H9 (cell line): Measurements from ENCODE around the gene CALR3. TPM values are rescaled to one million over a fixed set of nuclear protein-coding genes. Genes with fewer than 3 reads are reported as not detected.
A peak's percentile ranks its signal among the peaks of the same experiment; 100 is the strongest.

Source experiments
- DNase-seq: peaks from one replicate; pipeline ENCODE4 v3.0.0-alpha.2; 2017
- H2AFZ ChIP-seq: one replicate; pipeline ENCODE4 v1.6.1; 2013; ENCODE audit warnings: mild to moderate bottlenecking, low read length, control low read depth, moderate library complexity
- H2AK5ac ChIP-seq: 2 replicates; pipeline ENCODE4 v1.6.1; 2013; ENCODE audit warnings: low read length, control low read depth, mixed read lengths; ENCODE audit not compliant: insufficient read length
- H2BK120ac ChIP-seq: one replicate; pipeline ENCODE4 v1.6.1; 2013; ENCODE audit warnings: low read depth, mild to moderate bottlenecking, low read length, control low read depth, inconsistent platforms; ENCODE audit not compliant: poor library complexity, severe bottlenecking
- H2BK12ac ChIP-seq: 2 replicates; pipeline ENCODE4 v1.6.1; 2013; ENCODE audit warnings: low read length, control low read depth, mixed read lengths, low read depth; ENCODE audit not compliant: insufficient read length
- H2BK15ac ChIP-seq: 2 replicates; pipeline ENCODE4 v1.6.1; 2013; ENCODE audit warnings: low read depth, low read length, control low read depth
- H2BK20ac ChIP-seq: one replicate; pipeline ENCODE4 v1.6.1; 2013; ENCODE audit warnings: low read depth, mild to moderate bottlenecking, low read length, control low read depth, inconsistent platforms; ENCODE audit not compliant: poor library complexity, severe bottlenecking
- H2BK5ac ChIP-seq: 2 replicates; pipeline ENCODE4 v1.6.1; 2013; ENCODE audit warnings: low read length, control low read depth, mixed read lengths; ENCODE audit not compliant: insufficient read length
- H3K14ac ChIP-seq: 2 replicates; pipeline ENCODE4 v1.6.1; 2013; ENCODE audit warnings: low read length, control low read depth; ENCODE audit not compliant: insufficient read depth
- H3K18ac ChIP-seq: 2 replicates; pipeline ENCODE4 v1.6.1; 2013; ENCODE audit warnings: low read depth, mild to moderate bottlenecking, mixed read lengths, low read length, control low read depth; ENCODE audit not compliant: insufficient read length
- H3K23ac ChIP-seq: 2 replicates; pipeline ENCODE4 v1.6.1; 2013; ENCODE audit warnings: low read length, control low read depth, mixed read lengths, low read depth; ENCODE audit not compliant: insufficient read length
- H3K23me2 ChIP-seq: 2 replicates; pipeline ENCODE4 v1.6.1; 2013; ENCODE audit warnings: low read depth, mild to moderate bottlenecking, mixed read lengths, low read length, control low read depth; ENCODE audit not compliant: insufficient read length, poor library complexity, severe bottlenecking
- H3K27ac ChIP-seq: 2 replicates; pipeline ENCODE4 v1.5.1; 2013; ENCODE audit warnings: low read length, control low read depth, mixed read lengths, low read depth; ENCODE audit not compliant: insufficient read length
- H3K27me3 ChIP-seq: 2 replicates; pipeline ENCODE4 v1.6.1; 2013; ENCODE audit warnings: low read length, control low read depth, inconsistent platforms; ENCODE audit not compliant: insufficient read depth
- H3K4ac ChIP-seq: 2 replicates; pipeline ENCODE4 v1.6.1; 2013; ENCODE audit warnings: low read depth, mild to moderate bottlenecking, control low read depth, inconsistent platforms, low read length, moderate library complexity
- H3K4me1 ChIP-seq: 2 replicates; pipeline ENCODE4 v1.6.1; 2013; ENCODE audit warnings: low read length, control low read depth, inconsistent platforms; ENCODE audit not compliant: insufficient read depth
- H3K4me2 ChIP-seq: 2 replicates; pipeline ENCODE4 v1.6.1; 2013; ENCODE audit warnings: low read length, control low read depth, mixed read lengths; ENCODE audit not compliant: insufficient read length, insufficient read depth
- H3K56ac ChIP-seq: 2 replicates; pipeline ENCODE4 v1.6.1; 2013; ENCODE audit warnings: low read depth, mild to moderate bottlenecking, mixed read lengths, low read length, control low read depth; ENCODE audit not compliant: insufficient read length
- H3K79me1 ChIP-seq: 2 replicates; pipeline ENCODE4 v1.6.1; 2013; ENCODE audit warnings: low read depth, mild to moderate bottlenecking, moderate library complexity, low read length, control low read depth, inconsistent platforms; ENCODE audit not compliant: insufficient read depth, poor library complexity, severe bottlenecking
- H3K79me2 ChIP-seq: 2 replicates; pipeline ENCODE4 v1.6.1; 2013; ENCODE audit warnings: low read length, control low read depth, inconsistent platforms; ENCODE audit not compliant: insufficient read depth
- H3K9ac ChIP-seq: 2 replicates; pipeline ENCODE4 v1.6.1; 2013; ENCODE audit warnings: low read length, control low read depth, mixed read lengths; ENCODE audit not compliant: insufficient read length; ENCODE audit errors: extremely low read depth
- H3K9me3 ChIP-seq: one replicate; pipeline ENCODE4 v1.6.1; 2013; ENCODE audit warnings: low read depth, low read length, inconsistent platforms; ENCODE audit not compliant: control insufficient read depth
- H3T11ph ChIP-seq: one replicate; pipeline ENCODE4 v1.6.1; 2013; ENCODE audit warnings: mild to moderate bottlenecking, low read length, control low read depth, inconsistent platforms
- H4K20me1 ChIP-seq: one replicate; pipeline ENCODE4 v1.6.1; 2013; ENCODE audit not compliant: control insufficient read depth, insufficient read length, insufficient read depth
- H4K5ac ChIP-seq: 2 replicates; pipeline ENCODE4 v1.6.1; 2013; ENCODE audit warnings: low read depth, mild to moderate bottlenecking, mixed read lengths, low read length, control low read depth; ENCODE audit not compliant: insufficient read length
- H4K8ac ChIP-seq: replicated peaks from 2 replicates; pipeline ENCODE4 v1.6.1; 2013; ENCODE audit warnings: low read length, control low read depth, mixed read lengths, low read depth; ENCODE audit not compliant: insufficient read length
- H4K91ac ChIP-seq: 2 replicates; pipeline ENCODE4 v1.6.1; 2013; ENCODE audit warnings: low read depth, mild to moderate bottlenecking, moderate library complexity, mixed read lengths, low read length, control low read depth; ENCODE audit not compliant: insufficient read length
- H3K27ac Mint-ChIP-seq, 3 experiments: 2 replicates in 2 of 3; 3 replicates in 1 of 3; pipeline ENCODE4 v1.8.0; 2020 to 2021; ENCODE audit warnings: mixed read lengths in 3 of 3, mild to moderate bottlenecking in 1 of 3, moderate library complexity in 1 of 3
- H3K27me3 Mint-ChIP-seq: 2 replicates; pipeline ENCODE4 v1.8.0; 2021; ENCODE audit warnings: low read depth, mild to moderate bottlenecking, moderate library complexity, mixed read lengths
- H3K36me3 Mint-ChIP-seq, 3 experiments: 2 replicates in 2 of 3; 3 replicates in 1 of 3; pipeline ENCODE4 v1.8.0; 2020 to 2021; ENCODE audit warnings: low read depth in 3 of 3, mixed read lengths in 3 of 3; ENCODE audit not compliant: insufficient read depth in 1 of 3
- H3K4me1 Mint-ChIP-seq, 2 experiments: 2 replicates each; pipeline ENCODE4 v1.8.0; 2020; ENCODE audit warnings: mixed read lengths in 2 of 2
- H3K4me3 Mint-ChIP-seq, 2 experiments: 2 replicates in 1 of 2; 3 replicates in 1 of 2; pipeline ENCODE4 v1.8.0; 2020 to 2021; ENCODE audit warnings: mild to moderate bottlenecking in 2 of 2, mixed read lengths in 2 of 2, moderate library complexity in 1 of 2
- H3K9me3 Mint-ChIP-seq, 2 experiments: 2 replicates in 1 of 2; 3 replicates in 1 of 2; pipeline ENCODE4 v1.8.0; 2020; ENCODE audit warnings: mild to moderate bottlenecking in 2 of 2, mixed read lengths in 2 of 2, moderate library complexity in 1 of 2
- WGBS: extraction: QIAGEN DNeasy Blood & Tissue Kit; methylation state at CpG from one replicate; pipeline ENCODE4 v1.1.7; 2013; ENCODE audit warnings: missing lambda C conversion rate, low lambda C conversion rate, mixed read lengths; ENCODE audit not compliant: insufficient read length; ENCODE audit errors: extremely low coverage; 5-methylcytosine and 5-hydroxymethylcytosine counted together
- total RNA-seq: library from RNA; stranded (reverse); gene quantifications from 2 replicates; pipeline ENCODE4 v1.2.1, GENCODE V29; 2021
- TF ChIP-seq, protein P1 (sequence below): fragments of 200-600 bp; sonication (generic); conservative IDR thresholded peaks from 3 replicates; pipeline ENCODE4 v1.8.0; 2021; ENCODE audit warnings: antibody characterized with exemption, mild to moderate bottlenecking

Gene CALR3
- total RNA-seq, 1 experiment from 2014 or later = 0.44 TPM

DNA sequence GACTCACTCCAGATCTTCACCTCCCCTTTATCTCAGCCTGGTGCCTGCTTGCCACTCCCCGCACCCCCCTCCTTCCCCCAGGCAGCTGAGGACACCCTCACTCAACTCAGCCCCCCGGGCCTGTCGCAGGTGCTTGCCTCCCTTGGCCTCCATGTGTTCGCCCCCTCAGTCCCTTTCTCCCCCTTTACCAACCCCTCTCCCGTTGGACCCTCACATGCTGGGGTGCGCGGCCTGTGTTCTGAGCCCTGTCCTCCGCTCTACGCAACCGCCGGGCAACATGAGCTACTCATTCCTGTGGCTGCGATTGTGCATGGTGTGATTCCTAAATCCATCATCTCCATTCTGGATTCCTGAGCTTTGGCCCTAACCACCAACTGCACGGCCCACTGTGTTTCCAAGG, 41.1 kb upstream of the CALR3 start:
- no peak overlapping the region for H2AFZ ChIP-seq
- H2BK12ac ChIP-seq = no peak overlapping the region
- Mint-ChIP-seq H3K27me3 (no peaks in the 10 kb centered on the region), H3K4me3 (no peak overlapping the region), H3K36me3 (peaks cover 55 to 92% (median 88%) of the 10 kb centered on the region in 3 experiments; a peak in 6 of 7 replicates), H3K27ac (peak overlapping the region in 2 of 3 experiments; percentile 79 to 87; a peak in 4 of 7 replicates), H3K9me3 (no peaks in the 10 kb centered on the region), H3K4me1 (peaks cover 6 to 8% of the 10 kb centered on the region in 2 experiments)
- no peak overlapping the region for H3K27ac ChIP-seq
- H3K4ac ChIP-seq = no peak overlapping the region
- no peak overlapping the region for H3K18ac ChIP-seq
- no peak overlapping the region for H4K5ac ChIP-seq
- no peak overlapping the region for H3K9ac ChIP-seq
- peaks cover 40% of the 10 kb centered on the region; the same call in 1 of the 2 replicates for H3K79me2 ChIP-seq
- H3T11ph ChIP-seq = no peak overlapping the region
- H3K9me3 ChIP-seq = no peaks in the 10 kb centered on the region
- no peak overlapping the region for H2AK5ac ChIP-seq
- no peak overlapping the region for H2BK15ac ChIP-seq
- H3K56ac ChIP-seq = no peak overlapping the region
- no peak overlapping the region for H3K4me2 ChIP-seq
- no peaks in the 10 kb centered on the region for H3K27me3 ChIP-seq
- peaks cover 7% of the 10 kb centered on the region for H3K23me2 ChIP-seq
- H2BK20ac ChIP-seq = no peak overlapping the region
- no peak overlapping the region for H4K8ac ChIP-seq
- DNase-seq = no peak
- no peaks in the 10 kb centered on the region for H4K20me1 ChIP-seq
- no peak overlapping the region for H2BK120ac ChIP-seq
- no peak overlapping the region for H4K91ac ChIP-seq
- WGBS = no CpG with 5 or more reads among the region's 13 CpGs
- H3K23ac ChIP-seq = no peak overlapping the region
- no peak overlapping the region for H3K14ac ChIP-seq
- TF ChIP-seq, protein P1, sequence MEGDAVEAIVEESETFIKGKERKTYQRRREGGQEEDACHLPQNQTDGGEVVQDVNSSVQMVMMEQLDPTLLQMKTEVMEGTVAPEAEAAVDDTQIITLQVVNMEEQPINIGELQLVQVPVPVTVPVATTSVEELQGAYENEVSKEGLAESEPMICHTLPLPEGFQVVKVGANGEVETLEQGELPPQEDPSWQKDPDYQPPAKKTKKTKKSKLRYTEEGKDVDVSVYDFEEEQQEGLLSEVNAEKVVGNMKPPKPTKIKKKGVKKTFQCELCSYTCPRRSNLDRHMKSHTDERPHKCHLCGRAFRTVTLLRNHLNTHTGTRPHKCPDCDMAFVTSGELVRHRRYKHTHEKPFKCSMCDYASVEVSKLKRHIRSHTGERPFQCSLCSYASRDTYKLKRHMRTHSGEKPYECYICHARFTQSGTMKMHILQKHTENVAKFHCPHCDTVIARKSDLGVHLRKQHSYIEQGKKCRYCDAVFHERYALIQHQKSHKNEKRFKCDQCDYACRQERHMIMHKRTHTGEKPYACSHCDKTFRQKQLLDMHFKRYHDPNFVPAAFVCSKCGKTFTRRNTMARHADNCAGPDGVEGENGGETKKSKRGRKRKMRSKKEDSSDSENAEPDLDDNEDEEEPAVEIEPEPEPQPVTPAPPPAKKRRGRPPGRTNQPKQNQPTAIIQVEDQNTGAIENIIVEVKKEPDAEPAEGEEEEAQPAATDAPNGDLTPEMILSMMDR = no peak
- no peaks in the 10 kb centered on the region for H3K4me1 ChIP-seq
- no peak overlapping the region for H2BK5ac ChIP-seq
- peaks cover 16% of the 10 kb centered on the region for H3K79me1 ChIP-seq
